WTC11 (cell line): ENCODE measurements around the gene LIPM. TPM values are rescaled to one million over a fixed set of nuclear protein-coding genes. Genes with fewer than 3 reads are reported as not detected.

ENCODE experiments used
- ATAC-seq: fragments of 200-7000 bp; cut with Tn5 transposase; 2 replicates; pipeline ENCODE4 v1.10.0; 2021; ENCODE audit warnings: mild to moderate bottlenecking, moderate library complexity
- CTCF ChIA-PET: fragments of 300-600 bp; sonication (Branson Sonifier 250); formaldehyde crosslinking; loops from one replicate; lab custom pipeline; 2021; ENCODE audit warnings: antibody characterized with exemption; lab: Charles Lee
- POLR2A ChIA-PET: fragments of 350-600 bp; sonication (Branson Sonifier 250); formaldehyde crosslinking; loops from one replicate; lab custom pipeline; 2021; ENCODE audit warnings: antibody characterized with exemption; lab: Charles Lee
- DNase-seq: peaks from one replicate; pipeline ENCODE4 v3.0.0; 2021; ENCODE audit warnings: low spot score
- H3K27ac Mint-ChIP-seq: 2 replicates; pipeline ENCODE4 v1.8.0; 2021; ENCODE audit warnings: mixed read lengths
- H3K27me3 Mint-ChIP-seq: 2 replicates; pipeline ENCODE4 v1.8.0; 2021; ENCODE audit warnings: low read depth, mild to moderate bottlenecking, moderate library complexity, mixed read lengths
- H3K36me3 Mint-ChIP-seq: 2 replicates; pipeline ENCODE4 v1.8.0; 2021; ENCODE audit warnings: mixed read lengths
- H3K4me1 Mint-ChIP-seq: 2 replicates; pipeline ENCODE4 v1.8.0; 2022; ENCODE audit warnings: mixed read lengths
- H3K4me3 Mint-ChIP-seq: 2 replicates; pipeline ENCODE4 v1.8.0; 2021; ENCODE audit warnings: mild to moderate bottlenecking, moderate library complexity, mixed read lengths
- H3K9me3 Mint-ChIP-seq: 2 replicates; pipeline ENCODE4 v1.8.0; 2021; ENCODE audit warnings: mixed read lengths
- CREM ChIP-seq: sonication (generic); formaldehyde crosslinking; IDR thresholded peaks from 2 replicates; pipeline ENCODE4 v1.8.1; 2022; ENCODE audit warnings: mild to moderate bottlenecking, missing genetic modification reagents, moderate library complexity
- FOXJ3 ChIP-seq: sonication (generic); formaldehyde crosslinking; IDR thresholded peaks from 2 replicates; pipeline ENCODE4 v1.9.0; 2021; ENCODE audit warnings: missing genetic modification reagents, mild to moderate bottlenecking, borderline replicate concordance
- JUN ChIP-seq: sonication (generic); formaldehyde crosslinking; IDR thresholded peaks from 2 replicates; pipeline ENCODE4 v1.8.0; 2023; ENCODE audit warnings: mild to moderate bottlenecking, missing genetic modification reagents
- KAT7 ChIP-seq: sonication (generic); formaldehyde crosslinking; IDR thresholded peaks from 2 replicates; pipeline ENCODE4 v1.8.1; 2023; ENCODE audit warnings: missing genetic modification reagents, mild to moderate bottlenecking, borderline replicate concordance
- ZNF396 ChIP-seq: fragments of 250-450 bp; sonication (Bioruptor Pico); IDR thresholded peaks from 2 replicates; pipeline ENCODE4 v1.8.0; 2021; ENCODE audit warnings: mild to moderate bottlenecking, moderate library complexity, borderline replicate concordance
- ZNF423 ChIP-seq: fragments of 250-450 bp; sonication (Bioruptor Pico); IDR thresholded peaks from 2 replicates; pipeline ENCODE4 v2.1.2; 2022; ENCODE audit warnings: mild to moderate bottlenecking, moderate library complexity
- total RNA-seq: library from RNA; stranded (reverse); gene quantifications from 3 replicates; pipeline ENCODE4 v1.2.3, GENCODE V29; 2021
- TF ChIP-seq, protein P1 (sequence below): sonication (generic); formaldehyde crosslinking; IDR thresholded peaks from 2 replicates; pipeline ENCODE4 v1.8.1; 2023; ENCODE audit warnings: mild to moderate bottlenecking, missing genetic modification reagents
- TF ChIP-seq, protein P2 (sequence below): sonication (generic); formaldehyde crosslinking; IDR thresholded peaks from 2 replicates; pipeline ENCODE4 v1.8.1; 2023; ENCODE audit warnings: mild to moderate bottlenecking, moderate library complexity, missing genetic modification reagents
- TF ChIP-seq, protein P3 (sequence below): sonication (generic); formaldehyde crosslinking; IDR thresholded peaks from 2 replicates; pipeline ENCODE4 v1.8.0; 2023; ENCODE audit warnings: mild to moderate bottlenecking, missing genetic modification reagents
- TF ChIP-seq, protein P4 (sequence below): sonication (generic); formaldehyde crosslinking; IDR thresholded peaks from 2 replicates; pipeline ENCODE4 v1.8.1; 2022; ENCODE audit warnings: missing genetic modification reagents, borderline replicate concordance

Gene LIPM
- total RNA-seq, 1 experiment from 2014 or later: not detected

DNA sequence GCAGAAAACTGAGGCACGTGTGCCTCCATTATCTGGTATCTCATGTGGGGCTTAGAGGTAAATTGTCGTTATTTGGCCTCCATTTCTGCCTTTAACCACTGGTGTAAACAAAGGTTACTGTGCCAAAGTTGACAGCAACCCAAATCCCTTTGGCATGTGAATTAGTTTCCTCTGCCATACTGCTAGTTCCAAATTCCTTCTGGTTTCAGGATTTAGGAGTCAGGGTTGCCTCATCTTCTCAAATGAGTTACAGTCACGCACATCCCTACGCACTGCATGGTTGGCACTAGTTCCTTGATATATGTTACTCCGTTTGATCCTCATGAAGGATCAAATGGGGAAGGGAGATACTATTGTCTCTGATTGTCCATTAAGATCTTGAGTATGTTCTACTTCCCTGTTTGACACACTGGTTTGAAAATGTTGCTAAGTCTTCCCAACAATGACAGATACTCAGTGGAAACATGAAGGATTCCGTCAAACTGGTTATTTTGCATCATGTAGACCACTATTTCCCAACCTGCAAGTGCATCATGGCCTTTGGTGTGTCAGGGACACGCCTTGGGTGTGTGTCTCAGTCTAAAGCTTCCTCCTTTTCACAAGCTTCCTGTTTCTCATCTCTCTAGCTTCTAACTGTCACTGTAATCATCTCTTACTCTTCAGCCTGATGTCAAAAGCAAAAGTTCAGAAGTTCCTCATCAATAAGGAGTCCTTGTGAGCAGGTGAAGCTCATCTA, 43.0 kb upstream of the LIPM start, which contains the start of gene LIPN (continued):
- TF ChIP-seq CREM (CRISPR knock-in tag) (no peak), FOXJ3 (CRISPR knock-in tag) (no peak)

DNA sequence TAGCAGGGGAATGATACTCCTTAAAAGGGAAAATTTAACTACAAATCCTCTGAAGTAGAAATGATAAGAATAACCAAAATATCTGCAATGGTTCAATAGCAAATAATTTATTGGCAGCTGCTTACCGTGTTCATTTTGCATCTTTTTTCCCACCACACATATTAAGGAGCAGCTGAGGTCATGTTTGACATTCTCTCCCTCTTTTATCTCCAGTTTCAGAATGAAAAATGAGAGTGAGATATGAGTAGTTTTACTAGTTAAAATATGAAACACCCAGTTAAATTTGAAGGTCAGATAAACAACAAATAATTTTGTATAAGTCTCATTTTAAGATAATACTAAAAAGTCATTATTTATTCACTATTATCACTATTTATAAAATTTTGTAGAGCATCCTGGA, 39.6 kb upstream of the LIPM start:
- H3K27me3 Mint-ChIP-seq: 0 out of 2 replicates have a peak, but pooled peaks cover 3% of the 10 kb centered on the region
- DNase-seq: no peak
- POLR2A ChIA-PET: no interaction called here
- TF ChIP-seq, protein P1, sequence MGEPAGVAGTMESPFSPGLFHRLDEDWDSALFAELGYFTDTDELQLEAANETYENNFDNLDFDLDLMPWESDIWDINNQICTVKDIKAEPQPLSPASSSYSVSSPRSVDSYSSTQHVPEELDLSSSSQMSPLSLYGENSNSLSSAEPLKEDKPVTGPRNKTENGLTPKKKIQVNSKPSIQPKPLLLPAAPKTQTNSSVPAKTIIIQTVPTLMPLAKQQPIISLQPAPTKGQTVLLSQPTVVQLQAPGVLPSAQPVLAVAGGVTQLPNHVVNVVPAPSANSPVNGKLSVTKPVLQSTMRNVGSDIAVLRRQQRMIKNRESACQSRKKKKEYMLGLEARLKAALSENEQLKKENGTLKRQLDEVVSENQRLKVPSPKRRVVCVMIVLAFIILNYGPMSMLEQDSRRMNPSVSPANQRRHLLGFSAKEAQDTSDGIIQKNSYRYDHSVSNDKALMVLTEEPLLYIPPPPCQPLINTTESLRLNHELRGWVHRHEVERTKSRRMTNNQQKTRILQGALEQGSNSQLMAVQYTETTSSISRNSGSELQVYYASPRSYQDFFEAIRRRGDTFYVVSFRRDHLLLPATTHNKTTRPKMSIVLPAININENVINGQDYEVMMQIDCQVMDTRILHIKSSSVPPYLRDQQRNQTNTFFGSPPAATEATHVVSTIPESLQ (CRISPR knock-in tag): no peak
- TF ChIP-seq, protein P2, sequence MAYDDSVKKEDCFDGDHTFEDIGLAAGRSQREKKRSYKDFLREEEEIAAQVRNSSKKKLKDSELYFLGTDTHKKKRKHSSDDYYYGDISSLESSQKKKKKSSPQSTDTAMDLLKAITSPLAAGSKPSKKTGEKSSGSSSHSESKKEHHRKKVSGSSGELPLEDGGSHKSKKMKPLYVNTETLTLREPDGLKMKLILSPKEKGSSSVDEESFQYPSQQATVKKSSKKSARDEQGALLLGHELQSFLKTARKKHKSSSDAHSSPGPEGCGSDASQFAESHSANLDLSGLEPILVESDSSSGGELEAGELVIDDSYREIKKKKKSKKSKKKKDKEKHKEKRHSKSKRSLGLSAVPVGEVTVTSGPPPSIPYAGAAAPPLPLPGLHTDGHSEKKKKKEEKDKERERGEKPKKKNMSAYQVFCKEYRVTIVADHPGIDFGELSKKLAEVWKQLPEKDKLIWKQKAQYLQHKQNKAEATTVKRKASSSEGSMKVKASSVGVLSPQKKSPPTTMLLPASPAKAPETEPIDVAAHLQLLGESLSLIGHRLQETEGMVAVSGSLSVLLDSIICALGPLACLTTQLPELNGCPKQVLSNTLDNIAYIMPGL (CRISPR knock-in tag): no peak
- TF ChIP-seq, protein P3, sequence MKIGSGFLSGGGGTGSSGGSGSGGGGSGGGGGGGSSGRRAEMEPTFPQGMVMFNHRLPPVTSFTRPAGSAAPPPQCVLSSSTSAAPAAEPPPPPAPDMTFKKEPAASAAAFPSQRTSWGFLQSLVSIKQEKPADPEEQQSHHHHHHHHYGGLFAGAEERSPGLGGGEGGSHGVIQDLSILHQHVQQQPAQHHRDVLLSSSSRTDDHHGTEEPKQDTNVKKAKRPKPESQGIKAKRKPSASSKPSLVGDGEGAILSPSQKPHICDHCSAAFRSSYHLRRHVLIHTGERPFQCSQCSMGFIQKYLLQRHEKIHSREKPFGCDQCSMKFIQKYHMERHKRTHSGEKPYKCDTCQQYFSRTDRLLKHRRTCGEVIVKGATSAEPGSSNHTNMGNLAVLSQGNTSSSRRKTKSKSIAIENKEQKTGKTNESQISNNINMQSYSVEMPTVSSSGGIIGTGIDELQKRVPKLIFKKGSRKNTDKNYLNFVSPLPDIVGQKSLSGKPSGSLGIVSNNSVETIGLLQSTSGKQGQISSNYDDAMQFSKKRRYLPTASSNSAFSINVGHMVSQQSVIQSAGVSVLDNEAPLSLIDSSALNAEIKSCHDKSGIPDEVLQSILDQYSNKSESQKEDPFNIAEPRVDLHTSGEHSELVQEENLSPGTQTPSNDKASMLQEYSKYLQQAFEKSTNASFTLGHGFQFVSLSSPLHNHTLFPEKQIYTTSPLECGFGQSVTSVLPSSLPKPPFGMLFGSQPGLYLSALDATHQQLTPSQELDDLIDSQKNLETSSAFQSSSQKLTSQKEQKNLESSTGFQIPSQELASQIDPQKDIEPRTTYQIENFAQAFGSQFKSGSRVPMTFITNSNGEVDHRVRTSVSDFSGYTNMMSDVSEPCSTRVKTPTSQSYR (CRISPR knock-in tag): no peak
- TF ChIP-seq, protein P4, sequence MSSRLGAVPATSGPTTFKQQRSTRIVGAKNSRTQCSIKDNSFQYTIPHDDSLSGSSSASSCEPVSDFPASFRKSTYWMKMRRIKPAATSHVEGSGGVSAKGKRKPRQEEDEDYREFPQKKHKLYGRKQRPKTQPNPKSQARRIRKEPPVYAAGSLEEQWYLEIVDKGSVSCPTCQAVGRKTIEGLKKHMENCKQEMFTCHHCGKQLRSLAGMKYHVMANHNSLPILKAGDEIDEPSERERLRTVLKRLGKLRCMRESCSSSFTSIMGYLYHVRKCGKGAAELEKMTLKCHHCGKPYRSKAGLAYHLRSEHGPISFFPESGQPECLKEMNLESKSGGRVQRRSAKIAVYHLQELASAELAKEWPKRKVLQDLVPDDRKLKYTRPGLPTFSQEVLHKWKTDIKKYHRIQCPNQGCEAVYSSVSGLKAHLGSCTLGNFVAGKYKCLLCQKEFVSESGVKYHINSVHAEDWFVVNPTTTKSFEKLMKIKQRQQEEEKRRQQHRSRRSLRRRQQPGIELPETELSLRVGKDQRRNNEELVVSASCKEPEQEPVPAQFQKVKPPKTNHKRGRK (CRISPR knock-in tag): no peak
- no peak for TF ChIP-seq KAT7 (CRISPR knock-in tag)
- TF ChIP-seq, all 79 proteins: peak for 0
- H3K9me3 Mint-ChIP-seq: no peaks in the 10 kb centered on the region
- peaks cover 3% of the 10 kb centered on the region; the same call in 1 of the 2 replicates for H3K4me1 Mint-ChIP-seq
- H3K27ac Mint-ChIP-seq: no peak overlapping the region
- H3K36me3 Mint-ChIP-seq: no peaks in the 10 kb centered on the region
- CTCF ChIA-PET: interaction anchor here (2.3 kb wide), 1 partner anchor 34 kb away, joined by 7 read pairs; no protein-coding TSS in a partner anchor
- no peak for ATAC-seq
- H3K4me3 Mint-ChIP-seq: no peak overlapping the region

DNA sequence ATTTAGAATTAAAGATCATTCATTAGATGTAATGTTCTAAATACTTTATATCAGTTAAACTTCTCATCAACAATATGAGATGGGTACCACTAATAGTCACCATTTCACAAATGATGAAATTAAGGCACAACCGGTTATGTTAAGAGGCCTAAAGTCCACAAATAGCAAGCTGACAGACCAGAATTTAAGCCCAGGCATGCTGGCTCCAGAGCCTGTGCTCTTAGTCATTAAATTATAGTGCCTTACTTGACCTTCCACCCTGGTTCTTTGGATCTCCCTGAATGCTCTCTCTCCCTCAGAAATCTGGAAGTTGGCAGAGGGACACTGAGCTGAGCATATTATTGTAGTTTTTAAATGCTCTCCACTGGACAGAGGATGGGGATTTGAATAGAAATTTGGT, 39.1 kb upstream of the LIPM start:
- DNase-seq (no peak), ATAC-seq (no peak)
- peaks cover 8% of the 10 kb centered on the region; the same call in 1 of the 2 replicates for H3K4me1 Mint-ChIP-seq
- 0 out of 2 replicates have a peak, but pooled peaks cover 3% of the 10 kb centered on the region for H3K27me3 Mint-ChIP-seq
- H3K9me3 Mint-ChIP-seq: no peaks in the 10 kb centered on the region
- no peaks in the 10 kb centered on the region for H3K36me3 Mint-ChIP-seq
- no peak overlapping the region for H3K27ac Mint-ChIP-seq
- ChIA-PET CTCF (interaction anchor here (2.3 kb wide), 1 partner anchor 35 kb away, joined by 7 read pairs; no protein-coding TSS in a partner anchor), POLR2A (no interaction called here)
- no peak for TF ChIP-seq JUN (CRISPR knock-in tag)
- TF ChIP-seq ZNF396 (CRISPR knock-in tag): no peak
- no peak for TF ChIP-seq ZNF423 (CRISPR knock-in tag)
- H3K4me3 Mint-ChIP-seq: no peak overlapping the region
